NCI-H1105 treated with DMSO at 0.1 percent for 48 hours (cell line): ENCODE measurements around the gene ESPNL.
"Not testable (repeated sequence)": the region's sequence is repeated elsewhere in the genome, so short reads cannot be mapped to it uniquely, and the experiment has no call there.

Source experiments
- DNase-seq: peaks from one replicate; lab custom pipeline; 2025; lab: John Stamatoyannopoulos, UW

Gene ESPNL

GRCh38 chr2:238099714-238100048 lies 459 bp upstream of the ESPNL start:
- DNase-seq = no peak

DNA sequence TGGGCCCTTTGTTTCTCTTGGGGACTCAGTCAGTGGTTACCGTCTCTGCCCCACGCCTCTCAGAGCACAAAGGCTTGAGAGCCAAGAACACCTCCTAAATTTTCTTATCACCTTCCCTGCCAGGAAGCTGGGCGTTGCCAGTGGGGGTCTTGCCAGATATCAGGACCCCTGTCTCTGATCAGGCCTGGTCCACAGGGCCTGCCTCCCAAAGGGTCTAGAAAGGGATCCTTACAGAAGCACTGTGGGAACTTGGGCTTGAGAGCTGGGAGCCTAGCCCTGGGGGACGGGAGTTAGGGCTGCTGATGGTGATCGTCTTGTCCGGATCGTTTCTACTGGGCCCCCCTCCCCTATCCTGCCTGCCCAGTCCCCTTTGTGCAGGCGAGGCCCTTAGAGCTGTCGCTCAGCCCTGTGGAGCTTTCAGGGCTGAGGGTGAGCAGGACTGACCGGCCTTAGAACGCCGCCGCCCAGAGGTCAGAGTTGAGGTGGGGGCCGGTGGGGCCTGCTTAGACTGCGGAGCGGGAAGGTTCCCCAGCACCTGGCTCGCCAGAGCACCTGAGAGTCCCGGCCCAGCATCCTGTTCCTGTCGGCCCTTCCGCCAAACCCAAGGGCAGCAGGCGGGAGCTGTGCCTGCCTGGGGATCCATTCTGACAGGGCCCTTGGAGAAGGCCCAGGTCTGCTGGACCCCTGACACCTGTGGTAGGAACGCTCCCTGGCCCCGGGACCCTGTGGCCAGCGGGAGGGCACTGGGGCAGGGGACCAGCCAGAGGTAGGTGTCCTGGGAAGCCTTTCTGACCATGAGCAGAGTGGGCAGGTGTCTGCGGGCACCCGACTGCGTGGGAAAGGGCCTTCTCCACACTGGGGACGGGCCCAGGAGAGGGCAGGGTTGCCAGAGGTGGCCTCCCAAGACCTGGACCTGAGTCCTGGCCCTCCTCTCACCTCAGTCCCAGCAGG lies 956 bp downstream of the ESPNL start:
- no peak for DNase-seq

GRCh38 chr2:238101891-238102841 lies 2.0 kb downstream of the ESPNL start:
- no peak for DNase-seq

- no peak for DNase-seq
Observed at GRCh38 chr2:238102865-238103264, 2.7 kb downstream of the ESPNL start.

- DNase-seq = no peak
Observed at GRCh38 chr2:238103465-238104225, 3.5 kb downstream of the ESPNL start.

- DNase-seq = no peak
Observed at GRCh38 chr2:238104226-238104690, 4.1 kb downstream of the ESPNL start.

DNA sequence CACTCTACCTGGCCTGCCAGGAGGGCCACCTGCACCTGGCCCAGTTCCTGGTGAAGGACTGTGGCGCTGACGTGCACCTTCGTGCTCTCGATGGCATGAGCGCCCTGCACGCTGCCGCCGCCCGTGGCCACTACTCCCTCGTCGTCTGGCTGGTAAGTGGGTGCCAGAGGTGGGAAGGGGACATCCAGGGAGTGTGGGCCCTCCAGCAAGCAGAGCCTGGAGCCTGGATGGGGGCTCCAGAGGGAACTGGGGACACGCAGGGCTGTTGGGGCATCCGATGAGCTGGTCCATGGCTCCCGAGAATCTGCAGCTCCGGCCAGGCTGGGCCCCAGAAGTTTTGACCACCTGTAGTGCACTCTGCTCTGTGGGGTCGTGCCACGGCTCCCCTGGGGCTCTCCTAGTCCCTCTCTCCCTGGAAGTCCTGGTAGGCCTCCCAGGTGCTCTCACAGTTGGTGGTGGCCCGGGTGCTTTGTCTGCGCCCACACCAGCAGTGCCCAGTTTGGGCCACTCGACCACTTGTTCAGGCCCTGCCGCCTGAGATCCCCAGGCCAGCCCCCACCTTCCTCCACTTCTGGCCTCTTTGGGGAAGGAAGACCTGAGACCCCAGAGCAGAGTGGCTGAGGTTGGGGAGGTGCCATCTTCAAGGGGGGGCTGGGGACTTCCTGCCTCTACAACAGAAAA lies 4.7 kb downstream of the ESPNL start:
- DNase-seq = no peak

DNA sequence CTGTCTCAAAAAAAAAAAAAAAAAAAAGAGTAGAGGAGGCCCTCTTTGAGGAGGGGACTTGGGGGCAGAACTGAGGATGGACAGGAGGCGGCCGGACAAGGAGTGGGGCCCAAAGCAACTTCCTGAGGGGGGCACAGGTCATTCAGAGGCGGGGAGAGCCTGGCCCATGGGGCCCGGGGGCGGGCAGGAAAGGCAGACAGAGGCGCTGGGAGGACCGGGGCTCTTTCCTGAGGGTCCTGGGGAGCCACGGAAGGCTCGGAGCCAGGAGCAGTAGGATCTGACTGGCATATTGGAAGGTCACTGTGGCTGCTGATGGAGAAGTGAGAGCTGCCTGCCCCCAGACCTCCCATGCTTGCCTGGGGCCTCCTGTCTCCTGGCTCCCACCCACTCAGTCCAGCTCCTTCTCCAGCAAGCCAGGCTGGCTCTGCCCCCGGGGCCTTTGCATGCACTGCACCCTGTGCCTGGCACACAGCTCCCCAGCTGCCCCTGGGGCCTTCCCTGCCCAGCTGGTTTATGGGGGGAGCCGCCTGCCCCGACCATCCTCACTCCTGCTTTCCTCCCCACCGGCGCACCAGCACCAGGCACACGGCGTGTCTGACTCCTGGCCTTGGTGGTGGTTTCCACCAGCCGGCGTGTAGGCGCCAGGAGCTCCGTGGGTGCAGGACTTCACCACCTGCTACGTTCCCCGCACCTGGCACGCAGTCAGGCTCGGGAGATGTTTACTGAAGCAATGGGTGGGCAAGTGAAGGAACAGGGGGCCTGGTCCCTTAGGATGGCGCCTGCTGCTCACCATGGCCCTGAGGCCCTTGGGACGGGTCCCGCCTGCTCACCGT lies 5.6 kb downstream of the ESPNL start:
- DNase-seq = no peak

GRCh38 chr2:238106339-238106697 lies 6.2 kb downstream of the ESPNL start:
- DNase-seq = no peak

- DNase-seq = no peak
Observed at GRCh38 chr2:238106698-238107524, 6.8 kb downstream of the ESPNL start.

DNA sequence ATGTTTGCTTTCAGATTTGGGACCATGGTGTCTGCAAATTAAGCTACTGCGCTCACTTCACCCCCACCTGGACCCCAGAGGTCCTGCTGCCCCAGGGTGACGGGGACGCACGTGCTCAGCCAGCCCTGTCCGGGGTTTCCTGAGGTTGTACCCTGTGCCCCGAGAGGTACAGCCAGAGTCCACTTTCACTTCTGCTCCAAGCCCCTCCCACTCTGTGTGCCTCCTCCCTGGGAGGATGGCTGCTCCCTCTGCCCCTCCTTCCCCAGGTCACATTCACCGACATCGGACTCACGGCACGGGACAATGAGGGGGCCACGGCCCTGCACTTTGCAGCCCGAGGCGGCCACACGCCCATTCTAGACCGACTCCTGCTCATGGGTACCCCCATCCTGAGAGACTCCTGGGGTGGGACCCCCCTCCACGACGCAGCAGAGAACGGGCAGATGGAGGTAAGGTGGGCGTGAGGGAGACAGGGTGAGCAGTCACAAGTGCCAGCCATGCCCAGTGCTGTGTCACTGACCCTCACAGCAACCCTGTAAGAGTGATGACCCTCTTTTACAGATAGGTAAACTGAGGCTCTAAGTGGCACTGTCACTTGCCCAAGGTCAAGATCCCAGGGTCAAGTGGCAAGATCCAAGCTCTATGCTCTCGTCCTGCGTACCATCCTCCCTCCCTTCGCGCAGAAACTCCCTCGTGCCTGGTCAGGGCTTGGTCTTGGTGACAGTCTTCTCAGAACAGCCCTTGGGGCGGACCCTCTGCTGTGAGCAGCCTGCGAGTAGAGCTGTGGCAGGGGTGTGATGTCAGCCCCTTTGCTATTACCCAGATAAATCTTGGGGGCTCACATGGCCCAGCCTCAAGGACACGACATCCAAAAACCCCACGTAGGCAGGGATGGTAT lies 7.6 kb downstream of the ESPNL start:
- DNase-seq = no peak

DNA sequence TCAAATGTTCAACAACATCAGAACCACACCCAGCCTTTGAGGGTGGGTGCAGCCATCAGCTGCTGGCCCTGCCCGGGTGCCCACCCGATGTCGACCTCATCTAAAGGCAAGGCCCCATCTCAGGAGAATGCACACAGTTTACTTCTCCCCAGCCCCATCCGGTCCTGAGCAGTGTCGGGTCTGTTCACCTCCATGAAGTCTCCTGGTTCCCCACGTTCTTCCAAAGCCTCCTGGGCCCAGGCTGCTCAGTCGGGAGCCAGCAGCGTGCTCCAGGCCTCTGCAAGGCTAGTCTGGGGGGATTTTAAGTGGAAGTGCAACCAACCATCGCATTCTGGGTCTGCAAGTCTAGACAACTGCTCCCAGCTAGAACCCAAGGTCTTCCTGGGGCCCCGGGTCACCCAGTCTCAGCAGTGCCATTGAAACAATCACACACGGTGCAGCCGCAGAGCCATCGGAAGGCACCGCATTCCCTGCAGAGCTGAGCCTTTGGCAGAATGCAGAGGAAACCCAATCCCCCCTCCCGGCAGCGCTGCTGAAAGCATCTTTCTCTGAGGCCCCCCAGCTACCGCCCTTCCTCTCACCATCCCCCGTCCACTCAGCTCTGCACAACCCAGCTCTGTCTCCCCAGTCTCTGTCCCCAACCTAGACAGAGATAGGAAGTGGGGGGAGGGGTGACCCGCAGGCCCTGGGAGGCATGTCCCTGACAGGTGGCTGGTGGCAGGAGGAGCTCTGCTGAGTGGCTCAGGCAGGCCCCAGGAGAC lies 8.5 kb downstream of the ESPNL start:
- peak; percentile 38 for DNase-seq

- no peak for DNase-seq
Observed at GRCh38 chr2:238113611-238114010, 13.5 kb downstream of the ESPNL start.

DNA sequence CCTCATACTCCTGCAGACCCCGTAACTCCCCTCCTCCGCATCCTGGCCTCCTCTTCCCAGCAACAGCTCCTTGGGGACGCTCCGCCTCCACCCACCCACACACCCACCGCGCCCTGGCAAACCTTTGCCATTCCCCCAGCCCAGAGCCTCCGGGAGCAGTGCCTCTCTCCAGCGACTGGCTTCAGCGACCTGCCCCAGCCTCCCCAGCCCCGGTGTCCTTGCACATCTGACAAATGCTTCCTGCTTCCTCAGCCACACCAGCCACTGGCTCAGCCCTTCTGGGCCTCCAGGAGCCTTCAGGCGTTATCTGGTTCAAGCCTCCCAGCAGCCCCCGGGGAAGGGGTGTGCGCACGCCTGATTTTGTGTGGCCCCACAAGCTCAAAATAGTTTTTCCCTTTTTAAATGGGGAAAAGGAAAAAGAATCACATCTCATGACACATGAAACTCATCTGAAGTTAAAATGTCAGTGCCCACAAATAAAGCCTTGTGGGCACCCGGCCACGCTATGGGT lies 14.2 kb downstream of the ESPNL start:
- no peak for DNase-seq

- DNase-seq = no peak
Observed at GRCh38 chr2:238114851-238115660, 14.9 kb downstream of the ESPNL start.

- not testable (repeated sequence) for DNase-seq
Observed at GRCh38 chr2:238115709-238116108, 15.6 kb downstream of the ESPNL start.
